GM13976 (cell line): ENCODE measurements around the gene NEUROG3.
"Not testable (repeated sequence)": the region's sequence is repeated elsewhere in the genome, so short reads cannot be mapped to it uniquely, and the experiment has no call there.

ENCODE experiments used
- DNase-seq: peaks from one replicate; pipeline ENCODE4 v3.0.0; 2012; ENCODE audit warnings: low spot score
- in situ Hi-C: fragments of 300-500 bp; cut with MboI; formaldehyde crosslinking; loops from one replicate; pipeline ENCODE4 v1.12.0; 2022; ENCODE audit warnings: low sequenced_read_pairs, mixed read lengths, inconsistent platforms; ENCODE audit not compliant: unreplicated experiment
- TF ChIP-seq, protein P1 (sequence below): IDR thresholded peaks from 2 replicates; pipeline ENCODE4 v1.5.1; 2012; ENCODE audit warnings: borderline replicate concordance, mild to moderate bottlenecking; ENCODE audit not compliant: insufficient read depth; ENCODE audit errors: extremely low read depth, missing control alignments, control extremely low read depth

Gene NEUROG3

DNA sequence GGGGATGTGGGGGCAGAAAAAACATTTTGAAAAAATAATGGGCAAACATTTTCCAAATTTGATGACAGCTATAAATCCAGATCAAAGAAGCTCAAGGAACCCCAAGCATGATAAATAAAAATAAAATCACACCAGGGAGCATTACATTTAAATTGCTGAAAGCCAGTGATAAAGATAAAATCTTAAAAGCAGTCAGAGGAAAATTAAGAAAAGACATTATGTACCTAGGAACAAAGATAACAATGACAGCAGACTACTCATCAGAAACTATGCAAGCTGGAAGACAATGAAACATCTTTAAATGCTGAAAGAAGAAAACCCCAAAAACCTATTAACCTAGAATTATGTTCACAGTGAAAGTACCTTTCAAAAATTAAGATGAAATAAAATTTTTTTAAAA is 23.3 kb downstream of the NEUROG3 start:
- TF ChIP-seq, protein P1, sequence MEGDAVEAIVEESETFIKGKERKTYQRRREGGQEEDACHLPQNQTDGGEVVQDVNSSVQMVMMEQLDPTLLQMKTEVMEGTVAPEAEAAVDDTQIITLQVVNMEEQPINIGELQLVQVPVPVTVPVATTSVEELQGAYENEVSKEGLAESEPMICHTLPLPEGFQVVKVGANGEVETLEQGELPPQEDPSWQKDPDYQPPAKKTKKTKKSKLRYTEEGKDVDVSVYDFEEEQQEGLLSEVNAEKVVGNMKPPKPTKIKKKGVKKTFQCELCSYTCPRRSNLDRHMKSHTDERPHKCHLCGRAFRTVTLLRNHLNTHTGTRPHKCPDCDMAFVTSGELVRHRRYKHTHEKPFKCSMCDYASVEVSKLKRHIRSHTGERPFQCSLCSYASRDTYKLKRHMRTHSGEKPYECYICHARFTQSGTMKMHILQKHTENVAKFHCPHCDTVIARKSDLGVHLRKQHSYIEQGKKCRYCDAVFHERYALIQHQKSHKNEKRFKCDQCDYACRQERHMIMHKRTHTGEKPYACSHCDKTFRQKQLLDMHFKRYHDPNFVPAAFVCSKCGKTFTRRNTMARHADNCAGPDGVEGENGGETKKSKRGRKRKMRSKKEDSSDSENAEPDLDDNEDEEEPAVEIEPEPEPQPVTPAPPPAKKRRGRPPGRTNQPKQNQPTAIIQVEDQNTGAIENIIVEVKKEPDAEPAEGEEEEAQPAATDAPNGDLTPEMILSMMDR: no peak
- no peak for DNase-seq
- in situ Hi-C loops: no loop called here

DNA sequence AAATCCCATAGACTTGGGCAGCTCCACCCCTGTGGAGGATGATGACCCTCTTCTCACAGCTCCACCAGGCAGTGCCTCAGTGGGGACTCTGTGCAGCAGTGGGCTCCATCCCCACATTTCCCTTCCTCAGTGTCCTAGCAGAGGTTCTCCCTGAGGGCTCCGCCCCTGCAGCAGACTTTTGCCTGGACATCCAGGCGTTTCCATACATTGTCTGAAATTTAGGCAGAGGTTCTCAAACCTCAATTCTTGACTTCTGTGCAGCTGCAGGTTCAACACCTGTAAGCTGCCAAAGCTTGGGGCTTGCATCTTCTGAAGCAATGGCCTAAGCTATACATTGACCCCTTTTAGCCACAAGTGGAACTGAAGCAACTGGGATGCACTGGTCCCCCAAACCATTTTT is 31.8 kb downstream of the NEUROG3 start:
- TF ChIP-seq, protein P1: no peak
- DNase-seq: no peak
- in situ Hi-C loops: no loop called here

DNA sequence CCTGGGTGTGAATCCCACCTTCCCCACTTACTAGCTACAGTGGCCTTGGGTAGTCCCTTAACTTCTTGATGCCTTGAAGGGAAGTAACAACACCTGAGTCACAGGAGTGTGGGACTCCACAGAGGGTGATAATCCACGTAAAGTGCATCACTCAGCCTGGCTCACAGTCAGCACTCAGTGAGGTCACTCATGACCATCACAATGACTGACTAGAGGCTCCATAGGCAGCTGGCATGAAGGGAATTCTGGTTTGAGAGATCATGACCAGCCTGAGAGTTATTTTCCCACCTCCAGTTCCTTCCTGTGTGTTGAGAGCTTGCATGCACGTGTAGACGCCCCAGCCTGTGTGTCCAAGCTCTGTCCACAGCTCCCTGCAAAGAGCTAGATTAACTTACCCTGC is 34.8 kb downstream of the NEUROG3 start:
- in situ Hi-C loops: no loop called here
- no peak for DNase-seq
- TF ChIP-seq, protein P1: no peak

DNA sequence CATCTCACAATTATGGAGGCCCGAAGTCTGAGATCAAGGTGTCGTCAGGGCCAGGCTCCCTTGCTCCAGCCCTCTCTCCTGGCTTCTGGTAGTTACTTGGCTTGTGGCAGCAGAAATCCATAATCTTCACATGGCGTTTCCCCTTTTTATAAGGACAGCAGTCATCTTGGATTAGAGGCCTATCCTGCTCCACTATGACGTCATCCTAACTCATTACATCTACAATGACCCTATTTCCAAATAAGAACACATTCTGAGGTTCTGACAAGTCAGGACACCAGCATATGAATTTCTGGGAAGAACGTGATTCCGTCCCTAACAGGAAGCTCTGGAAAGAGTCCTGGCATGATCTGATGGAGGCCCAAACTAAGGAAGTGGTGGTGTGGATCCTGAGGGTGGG is 35.8 kb downstream of the NEUROG3 start:
- DNase-seq: no peak
- in situ Hi-C loops: no loop called here
- TF ChIP-seq, protein P1: no peak

DNA sequence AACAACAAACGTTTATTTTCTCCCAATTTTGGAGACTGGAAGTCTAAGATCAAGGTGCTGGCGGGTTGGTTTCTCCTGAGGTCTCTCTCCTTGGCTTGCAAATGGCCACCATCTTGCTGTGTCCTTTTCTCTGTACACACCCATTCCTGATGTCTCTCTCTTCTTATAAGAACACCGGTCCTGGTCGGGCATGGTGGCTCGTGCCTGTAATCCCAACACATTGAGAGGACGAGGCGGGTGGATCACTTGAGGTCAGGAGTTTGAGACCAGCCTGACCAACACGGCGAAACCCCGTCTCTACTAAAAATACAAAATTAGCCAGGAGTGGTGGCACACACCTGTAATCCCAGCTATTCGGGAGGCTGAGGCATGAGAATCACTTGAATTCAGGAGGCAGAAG is 36.7 kb downstream of the NEUROG3 start:
- in situ Hi-C loops, DNase-seq: not testable (repeated sequence)

DNA sequence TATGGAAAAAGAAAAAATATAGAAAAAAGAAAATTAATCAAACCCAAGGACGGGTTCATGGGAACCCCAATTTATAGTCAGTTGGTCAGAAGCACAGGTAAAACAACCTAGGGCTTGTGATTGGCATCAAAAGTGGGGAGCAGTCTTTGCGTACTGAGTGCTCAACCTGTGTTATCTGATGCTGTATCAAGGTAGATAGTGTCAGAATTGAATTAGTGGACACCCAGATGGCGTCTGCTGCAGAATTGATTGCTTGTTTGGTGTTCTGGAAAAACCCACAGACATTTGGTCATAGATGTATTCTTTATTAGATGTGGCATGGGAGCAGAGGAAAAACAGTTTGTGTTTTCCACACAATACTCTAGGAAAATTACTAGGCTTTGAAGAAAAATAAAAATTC is 39.6 kb downstream of the NEUROG3 start:
- TF ChIP-seq, protein P1: no peak
- in situ Hi-C loops: no loop called here
- DNase-seq: no peak

DNA sequence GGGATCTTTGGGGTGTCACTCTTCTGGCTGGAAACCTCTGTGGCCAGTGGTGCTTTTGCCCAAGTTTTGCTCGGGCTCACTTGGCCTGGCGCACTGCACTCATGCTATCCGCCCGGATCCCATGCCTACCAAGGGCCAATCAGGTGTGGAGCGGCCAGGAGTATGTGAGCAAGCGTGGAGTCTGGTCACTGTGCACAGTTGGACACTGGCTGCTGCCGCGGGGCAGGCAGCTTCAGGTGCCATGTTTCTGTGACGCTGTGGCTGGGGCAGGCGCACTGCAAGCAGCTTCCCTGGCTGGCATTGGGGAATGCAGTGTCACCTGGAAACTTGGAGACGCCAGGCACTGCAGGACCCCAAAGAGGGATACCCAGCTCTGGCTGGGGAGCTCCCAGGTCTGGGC is 45.3 kb downstream of the NEUROG3 start:
- in situ Hi-C loops: no loop called here
- no peak for DNase-seq
- TF ChIP-seq, protein P1: no peak
